A549 (cell line): ENCODE data around the gene CAB39. TPM values are rescaled to one million over a fixed set of nuclear protein-coding genes. Genes with fewer than 3 reads are reported as not detected.

Experiments used
- ATAC-seq, 2 experiments: fragments of 200-7000 bp in 1 of 2; fragments of >200 bp in 1 of 2; cut with Nextera tagmentation in 1 of 2; cut with Tn5 transposase in 1 of 2; 3 replicates each; pipeline versions ENCODE4 v1.8.0 to v1.9.1; 2018 to 2020; ENCODE audit warnings: mild to moderate bottlenecking in 1 of 2, moderate library complexity in 1 of 2
- CTCF ChIA-PET: fragments of 300-600 bp; sonication (Branson Sonifier 250); formaldehyde crosslinking; extraction: SDS; loops from one replicate; lab custom pipeline; 2021; ENCODE audit warnings: antibody characterized with exemption, inconsistent platforms; lab: Yijun Ruan, JAX
- POLR2A ChIA-PET: fragments of 350-600 bp; formaldehyde crosslinking; extraction: SDS; loops from one replicate; lab custom pipeline; 2021; ENCODE audit warnings: antibody characterized with exemption, inconsistent platforms; lab: Yijun Ruan, JAX
- DNase-seq, 2 experiments: peaks; one replicate each; pipeline versions ENCODE4 v3.0.0 to v3.0.0-alpha.2; 2011 to 2016; ENCODE audit warnings: low read depth in 1 of 2, low spot score in 1 of 2
- FAIRE-seq: peaks from 2 replicates; lab custom pipeline; 2011; peaks lifted over from hg19 to GRCh38; lab: Jason Lieb, UNC
- H3K27ac ChIP-seq, 2 experiments: fragments of >200 bp; sonication (Bioruptor Twin); formaldehyde crosslinking; 3 replicates each; pipeline ENCODE4 v1.5.1; 2016 to 2017
- H3K4me1 ChIP-seq: fragments of >200 bp; sonication (Bioruptor Twin); formaldehyde crosslinking; 3 replicates; pipeline ENCODE4 v1.6.1; 2016
- H3K4me2 ChIP-seq: fragments of >200 bp; sonication (Bioruptor Twin); formaldehyde crosslinking; 3 replicates; pipeline ENCODE4 v1.6.1; 2016
- H3K4me3 ChIP-seq: fragments of >200 bp; sonication (Bioruptor Twin); formaldehyde crosslinking; 3 replicates; pipeline ENCODE4 v1.5.1; 2016
- H3K9me3 ChIP-seq: fragments of >200 bp; sonication (Bioruptor Twin); formaldehyde crosslinking; 3 replicates; pipeline ENCODE4 v1.6.1; 2016
- CBX2 ChIP-seq: fragments of 200-600 bp; sonication (generic); IDR thresholded peaks from 2 replicates; pipeline ENCODE4 v1.6.1; 2016; ENCODE audit warnings: low read depth, mild to moderate bottlenecking, borderline replicate concordance
- CBX8 ChIP-seq: fragments of 200-600 bp; sonication (generic); IDR thresholded peaks from 2 replicates; pipeline ENCODE4 v1.6.1; 2016
- CEBPB ChIP-seq, 2 experiments: fragments of >200 bp in 1 of 2; sonication (Bioruptor Twin) in 1 of 2; formaldehyde crosslinking in 1 of 2; IDR thresholded peaks; 2 replicates each; pipeline ENCODE4 v1.6.1; 2012 to 2016
- CHD2 ChIP-seq: fragments of 150-350 bp; IDR thresholded peaks from 2 replicates; pipeline ENCODE4 v1.6.1; 2014; ENCODE audit warnings: low read length; ENCODE audit not compliant: partially characterized antibody
- CHD4 ChIP-seq: fragments of 200-600 bp; sonication (generic); IDR thresholded peaks from 2 replicates; pipeline ENCODE4 v1.6.1; 2016; ENCODE audit warnings: antibody characterized with exemption, mild to moderate bottlenecking, borderline replicate concordance
- E2F6 ChIP-seq: IDR thresholded peaks from 2 replicates; pipeline ENCODE4 v1.6.1; 2012; ENCODE audit warnings: low read depth, borderline replicate concordance
- FOSB ChIP-seq: fragments of 250-450 bp; sonication (Bioruptor Pico); IDR thresholded peaks from 2 replicates; pipeline ENCODE4 v1.5.0; 2020; ENCODE audit warnings: mild to moderate bottlenecking, moderate library complexity
- FOSL2 ChIP-seq, 2 experiments: fragments of 450-650 bp in 1 of 2; fragments of >200 bp in 1 of 2; sonication (Bioruptor Twin) in 1 of 2; formaldehyde crosslinking; IDR thresholded peaks; 2 replicates each; pipeline versions ENCODE4 v1.5.0 to v1.6.1; 2016 to 2020; ENCODE audit warnings: mild to moderate bottlenecking in 1 of 2, moderate library complexity in 1 of 2
- HDAC2 ChIP-seq: fragments of 200-600 bp; sonication (generic); IDR thresholded peaks from 2 replicates; pipeline ENCODE4 v1.6.1; 2016
- HEYL ChIP-seq: fragments of 250-450 bp; sonication (Bioruptor Pico); IDR thresholded peaks from 2 replicates; pipeline ENCODE4 v1.8.0; 2021; ENCODE audit warnings: mild to moderate bottlenecking, moderate library complexity
- HOXA7 ChIP-seq: fragments of 250-450 bp; sonication (Bioruptor Pico); IDR thresholded peaks from 2 replicates; pipeline ENCODE4 v1.5.0; 2020; ENCODE audit warnings: mild to moderate bottlenecking, moderate library complexity
- HOXB13 ChIP-seq: fragments of 250-450 bp; sonication (Bioruptor Pico); IDR thresholded peaks from 2 replicates; pipeline ENCODE4 v1.5.0; 2020; ENCODE audit warnings: low read depth, mild to moderate bottlenecking, moderate library complexity
- HOXB5 ChIP-seq: fragments of 250-450 bp; sonication (Bioruptor Pico); IDR thresholded peaks from 2 replicates; pipeline ENCODE4 v1.5.0; 2020; ENCODE audit warnings: mild to moderate bottlenecking, moderate library complexity
- JUN ChIP-seq, 2 experiments: fragments of >200 bp; sonication (Bioruptor Twin); formaldehyde crosslinking; IDR thresholded peaks; 2 replicates in 1 of 2; 3 replicates in 1 of 2; pipeline ENCODE4 v1.6.1; 2016 to 2017
- JUNB ChIP-seq: fragments of >200 bp; sonication (Bioruptor Twin); formaldehyde crosslinking; IDR thresholded peaks from 2 replicates; pipeline ENCODE4 v1.6.1; 2016
- RAD21 ChIP-seq, 2 experiments: fragments of >200 bp in 1 of 2; sonication (Bioruptor Twin) in 1 of 2; formaldehyde crosslinking in 1 of 2; IDR thresholded peaks in 1 of 2; conservative IDR thresholded peaks in 1 of 2; 2 replicates in 1 of 2; 3 replicates in 1 of 2; pipeline ENCODE4 v1.6.1; 2012 to 2018; ENCODE audit warnings: inconsistent platforms in 1 of 2
- REST ChIP-seq: fragments of 200-600 bp; sonication (generic); IDR thresholded peaks from 2 replicates; pipeline ENCODE4 v1.6.1; 2016; ENCODE audit warnings: antibody characterized with exemption, mild to moderate bottlenecking, moderate library complexity
- RFX5 ChIP-seq: fragments of 450-650 bp; IDR thresholded peaks from 2 replicates; pipeline ENCODE4 v1.7.1; 2014; ENCODE audit warnings: antibody characterized with exemption, mild to moderate bottlenecking, moderate library complexity
- RNF2 ChIP-seq: fragments of 200-600 bp; sonication (generic); IDR thresholded peaks from 2 replicates; pipeline ENCODE4 v1.6.1; 2016; ENCODE audit warnings: low read depth, mild to moderate bottlenecking, antibody characterized with exemption, moderate library complexity, borderline replicate concordance
- TP53 ChIP-seq: fragments of 250-450 bp; sonication (Bioruptor Pico); IDR thresholded peaks from 2 replicates; pipeline ENCODE4 v1.5.0; 2021; ENCODE audit warnings: mild to moderate bottlenecking, moderate library complexity
- USF2 ChIP-seq: fragments of 450-650 bp; IDR thresholded peaks from 2 replicates; pipeline ENCODE4 v1.6.1; 2014; ENCODE audit warnings: antibody characterized with exemption
- ZC3H11A ChIP-seq: fragments of 450-650 bp; IDR thresholded peaks from 2 replicates; pipeline ENCODE4 v1.6.1; 2014; ENCODE audit warnings: antibody characterized with exemption, mild to moderate bottlenecking
- ZFP36 ChIP-seq: fragments of 450-650 bp; IDR thresholded peaks from 2 replicates; pipeline ENCODE4 v1.6.1; 2014; ENCODE audit warnings: borderline replicate concordance; ENCODE audit not compliant: partially characterized antibody
- WGBS: methylation state at CpG from one replicate; pipeline ENCODE4 v1.1.6; 2017; ENCODE audit errors: missing lambda C conversion rate; 5-methylcytosine and 5-hydroxymethylcytosine counted together
- polyA plus RNA-seq, 4 experiments: library from polyadenylated mRNA; depleted of rRNA in 3 of 4; stranded (reverse); fragments of >200 nt; fragmentation: RNase III in 1 of 4; extraction: RNeasy Plus Mini Kit Qiagen cat#74134 plus additional on column Dnase treatment in 1 of 4; gene quantifications; 2 replicates in 3 of 4; 3 replicates in 1 of 4; pipeline ENCODE4 v1.2.3, GENCODE V29; 2011 to 2017
- TF ChIP-seq, protein P1 (sequence below): fragments of 250-450 bp; sonication (Bioruptor Pico); IDR thresholded peaks from 2 replicates; pipeline ENCODE4 v1.5.0; 2020; ENCODE audit warnings: low read depth, mild to moderate bottlenecking, moderate library complexity
- TF ChIP-seq, protein P2 (sequence below): fragments of >200 bp; sonication (Bioruptor Twin); formaldehyde crosslinking; IDR thresholded peaks from 3 replicates; pipeline ENCODE4 v1.6.1; 2016

CAB39 gene
- polyA plus RNA-seq, 2 of the 4 experiments (the other 2 are of a cell fraction): 28.4 to 54.2 TPM

GRCh38 chr2:230737300-230737699 lies 24.7 kb downstream of the CAB39 start:
- Histone ChIP-seq H3K4me2 (peak overlapping the region; percentile 68; the same call in 2 of the 3 replicates), H3K27ac (no peak overlapping the region), H3K4me3 (no peak overlapping the region), H3K4me1 (peaks cover 24% of the 10 kb centered on the region), H3K9me3 (no peaks in the 10 kb centered on the region)
- CTCF ChIA-PET: interaction anchor here (0.9 kb wide), 1 partner anchor 48 kb away, joined by 3 read pairs; no protein-coding TSS in a partner anchor
- TF ChIP-seq RAD21 (conservative IDR thresholded peaks at IDR 0.05 in 1 of 2, IDR thresholded peaks at IDR 0.05 in 1 of 2) (no peak), CBX8 (no peak), CHD4 (no peak), ZC3H11A (no peak), CEBPB (IDR thresholded peaks at IDR 0.05) (no peak), RNF2 (no peak), HOXB5 (CRISPR knock-in tag) (no peak), JUNB (no peak), FOSL2 (IDR thresholded peaks at IDR 0.05) (no peak), FOSL2 (CRISPR knock-in tag; IDR thresholded peaks at IDR 0.05) (no peak), USF2 (no peak), CBX2 (no peak), RFX5 (no peak)
- TF ChIP-seq, protein P1, sequence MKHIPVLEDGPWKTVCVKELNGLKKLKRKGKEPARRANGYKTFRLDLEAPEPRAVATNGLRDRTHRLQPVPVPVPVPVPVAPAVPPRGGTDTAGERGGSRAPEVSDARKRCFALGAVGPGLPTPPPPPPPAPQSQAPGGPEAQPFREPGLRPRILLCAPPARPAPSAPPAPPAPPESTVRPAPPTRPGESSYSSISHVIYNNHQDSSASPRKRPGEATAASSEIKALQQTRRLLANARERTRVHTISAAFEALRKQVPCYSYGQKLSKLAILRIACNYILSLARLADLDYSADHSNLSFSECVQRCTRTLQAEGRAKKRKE (CRISPR knock-in tag): no peak
- WGBS: 93% methylated on average over 5 of the region's 5 CpGs
- DNase-seq (no peak), ATAC-seq (no peak), FAIRE-seq (no peak)
- POLR2A ChIA-PET: no interaction called here

DNA sequence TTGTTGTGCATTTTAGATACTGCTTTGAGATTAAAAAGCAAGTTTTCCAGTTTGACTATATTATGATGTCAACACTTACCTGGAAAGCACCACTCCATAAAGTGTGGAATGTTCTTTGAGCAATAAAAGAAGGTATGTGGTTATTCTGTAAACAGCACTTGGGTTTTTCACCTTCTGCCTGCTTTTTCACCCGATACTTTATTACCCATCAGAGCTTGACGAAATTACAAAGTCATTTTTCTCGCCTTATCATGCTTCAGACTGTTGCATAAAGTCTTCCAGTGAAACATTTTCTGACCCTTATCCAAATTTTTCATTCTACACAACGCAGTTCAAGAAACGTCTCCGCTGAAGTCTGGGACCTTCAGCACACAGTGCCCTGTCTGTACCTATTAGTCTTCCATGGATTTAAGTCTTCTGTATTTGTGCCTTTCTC lies 25.2 kb downstream of the CAB39 start:
- DNase-seq: no peak
- Histone ChIP-seq H3K27ac (no peak overlapping the region), H3K4me2 (peak overlapping the region; percentile 68), H3K4me1 (peaks cover 24% of the 10 kb centered on the region), H3K4me3 (no peak overlapping the region), H3K9me3 (no peaks in the 10 kb centered on the region)
- no peak for FAIRE-seq
- CTCF ChIA-PET: interaction anchor here (0.7 to 0.9 kb wide), 2 partner anchors 48 to 61 kb away, joined by 3 read pairs; no protein-coding TSS in a partner anchor
- TF ChIP-seq HOXA7 (CRISPR knock-in tag) (no peak), FOSB (CRISPR knock-in tag) (no peak), JUN (IDR thresholded peaks at IDR 0.05) (no peak), HOXB5 (CRISPR knock-in tag) (no peak), HEYL (CRISPR knock-in tag) (no peak), ZFP36 (no peak), E2F6 (no peak), HDAC2 (no peak), USF2 (no peak), CHD2 (no peak), HOXB13 (no peak), REST (no peak), TP53 (CRISPR knock-in tag) (no peak)
- TF ChIP-seq, protein P2, sequence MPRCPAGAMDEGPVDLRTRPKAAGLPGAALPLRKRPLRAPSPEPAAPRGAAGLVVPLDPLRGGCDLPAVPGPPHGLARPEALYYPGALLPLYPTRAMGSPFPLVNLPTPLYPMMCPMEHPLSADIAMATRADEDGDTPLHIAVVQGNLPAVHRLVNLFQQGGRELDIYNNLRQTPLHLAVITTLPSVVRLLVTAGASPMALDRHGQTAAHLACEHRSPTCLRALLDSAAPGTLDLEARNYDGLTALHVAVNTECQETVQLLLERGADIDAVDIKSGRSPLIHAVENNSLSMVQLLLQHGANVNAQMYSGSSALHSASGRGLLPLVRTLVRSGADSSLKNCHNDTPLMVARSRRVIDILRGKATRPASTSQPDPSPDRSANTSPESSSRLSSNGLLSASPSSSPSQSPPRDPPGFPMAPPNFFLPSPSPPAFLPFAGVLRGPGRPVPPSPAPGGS: no peak
- WGBS: 79% methylated on average over 6 of the region's 6 CpGs
- POLR2A ChIA-PET: no interaction called here
- peak; percentile 34 to 59; a peak in 4 of 6 replicates for ATAC-seq
